Activated naive CD4-positive, alpha-beta T cell (primary cell): ENCODE results near the gene SLC51B.
"Not testable (repeated sequence)": the region's sequence is repeated elsewhere in the genome, so short reads cannot be mapped to it uniquely, and the experiment has no call there.

Experiments
- DNase-seq, 4 experiments: peaks; one replicate each; lab custom pipeline; 2025; lab: John Stamatoyannopoulos, UW

Gene SLC51B

DNA sequence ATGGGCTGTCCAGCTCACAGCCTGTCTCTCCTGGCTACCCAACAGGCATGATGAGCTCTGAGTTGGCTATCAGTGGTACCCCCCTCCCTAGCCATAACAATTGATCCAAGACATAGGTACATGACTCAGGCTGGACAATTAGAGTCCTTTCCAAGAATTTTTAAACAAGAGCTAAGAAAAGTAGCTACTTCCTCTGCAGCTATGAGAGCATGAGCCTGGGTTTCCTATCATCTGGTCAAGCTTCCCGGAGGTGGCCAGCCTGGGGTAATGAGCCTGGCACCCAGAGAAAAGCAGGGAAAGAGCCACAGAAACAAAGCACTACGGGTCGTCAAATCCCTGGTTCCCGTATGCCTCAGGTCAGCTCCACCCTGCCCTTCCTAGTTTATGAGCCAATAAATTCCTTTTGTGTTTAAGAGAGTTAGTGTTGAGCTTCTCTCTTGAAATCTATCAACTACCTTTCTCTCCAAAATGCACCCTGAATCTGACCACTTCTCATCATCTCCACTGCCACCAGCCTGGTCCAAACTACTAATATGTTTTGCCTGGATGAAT, 2.3 kb upstream of the SLC51B start:
- DNase-seq = no peak

DNA sequence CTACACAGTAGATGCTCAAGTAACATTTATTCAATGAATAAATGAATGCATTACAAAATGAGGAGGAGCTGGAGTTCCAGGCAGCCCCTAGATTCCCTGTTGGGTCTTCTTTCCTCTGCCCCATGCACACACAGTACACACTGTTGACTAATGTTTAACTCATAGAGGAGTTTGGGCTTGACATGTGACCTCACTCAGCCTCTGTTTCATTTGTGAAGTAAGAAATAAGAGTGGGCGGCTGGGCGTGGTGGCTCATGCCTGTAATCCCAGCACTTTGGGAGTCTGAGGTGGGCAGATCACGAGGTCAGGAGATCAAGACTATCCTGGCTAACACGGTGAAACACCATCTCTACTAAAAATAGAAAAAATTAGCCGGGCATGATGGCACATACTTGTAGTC, 969 bp upstream of the SLC51B start:
- not testable (repeated sequence) for DNase-seq

DNA sequence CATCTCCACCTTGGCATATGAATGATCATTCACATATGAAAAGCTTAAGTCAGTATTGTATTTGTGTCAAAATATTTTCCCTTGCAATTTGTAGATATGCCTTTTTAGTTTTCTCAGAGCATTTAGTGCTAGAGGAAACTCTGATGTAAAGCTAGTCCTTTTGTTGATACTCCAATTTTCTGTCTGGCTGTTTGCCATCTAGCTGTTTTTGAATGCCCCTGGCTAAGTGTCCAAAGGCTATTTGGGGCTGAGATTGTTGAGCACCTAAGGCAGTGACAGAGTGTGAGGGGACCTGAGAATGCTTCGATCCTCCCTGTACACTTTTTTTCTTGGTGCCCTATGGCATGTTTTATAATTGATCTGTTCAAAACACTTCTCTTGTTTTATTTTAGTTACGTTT, 3.1 kb downstream of the SLC51B start:
- no peak for DNase-seq

DNA sequence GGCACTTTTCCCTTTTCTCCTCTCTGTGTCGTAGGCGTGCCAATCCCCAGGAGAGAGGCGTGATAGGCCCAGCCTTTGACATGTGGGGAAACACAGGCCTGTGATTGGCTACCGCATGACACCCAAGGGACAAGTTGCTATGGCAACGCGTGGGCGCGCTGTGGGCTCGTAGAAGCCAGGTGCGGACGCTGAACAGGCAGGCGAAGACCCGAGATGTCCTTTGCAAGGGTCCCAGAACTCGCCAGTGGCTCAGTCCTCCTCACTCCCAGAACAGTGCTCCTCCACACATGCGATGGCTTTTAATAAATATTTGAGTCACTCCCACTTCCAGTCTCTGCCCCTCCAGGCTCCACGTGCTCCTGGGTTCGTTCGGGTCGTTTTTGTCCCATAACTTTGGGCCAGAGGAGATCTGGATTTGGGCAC, 4.2 kb downstream of the SLC51B start:
- peak; percentile 51 to 66 (median 60) for DNase-seq

DNA sequence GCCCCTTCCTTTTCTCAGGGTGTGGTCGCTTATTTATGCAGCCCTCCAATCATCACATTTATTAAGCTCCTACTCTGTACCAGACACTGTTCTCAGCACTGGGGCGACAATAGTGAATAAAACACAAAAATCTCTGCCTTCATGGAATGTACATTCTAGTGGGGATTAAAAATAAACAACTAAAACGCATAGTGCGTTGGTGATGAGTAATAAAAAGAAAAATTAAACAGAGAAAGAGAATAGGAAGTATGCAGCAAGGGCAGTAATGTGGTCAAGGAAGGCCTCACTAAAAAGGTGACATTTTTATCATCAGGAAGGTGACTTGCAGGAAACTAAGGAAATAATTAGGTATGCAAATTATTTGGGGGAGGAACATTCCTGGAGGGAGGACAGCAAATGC, 5.1 kb downstream of the SLC51B start:
- no peak for DNase-seq

DNA sequence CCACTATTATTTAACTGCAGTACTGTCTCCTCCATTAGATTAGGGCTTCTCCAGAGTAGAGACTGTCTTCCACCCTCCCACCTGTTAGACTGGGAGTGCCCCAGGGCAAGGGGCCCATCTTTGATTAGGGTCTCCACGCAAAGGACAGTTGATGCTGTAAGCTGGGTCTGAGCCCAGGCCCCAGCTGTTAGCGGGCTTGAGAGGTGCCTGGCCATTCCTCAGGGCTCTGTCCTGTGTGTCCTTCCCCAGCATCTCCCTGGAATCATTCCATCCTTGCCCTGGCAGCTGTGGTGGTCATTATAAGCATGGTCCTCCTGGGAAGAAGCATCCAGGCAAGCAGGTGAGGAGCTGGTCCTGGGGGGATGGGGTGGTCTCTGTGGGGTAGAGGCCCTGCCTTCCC, 6.1 kb downstream of the SLC51B start:
- no peak for DNase-seq

DNA sequence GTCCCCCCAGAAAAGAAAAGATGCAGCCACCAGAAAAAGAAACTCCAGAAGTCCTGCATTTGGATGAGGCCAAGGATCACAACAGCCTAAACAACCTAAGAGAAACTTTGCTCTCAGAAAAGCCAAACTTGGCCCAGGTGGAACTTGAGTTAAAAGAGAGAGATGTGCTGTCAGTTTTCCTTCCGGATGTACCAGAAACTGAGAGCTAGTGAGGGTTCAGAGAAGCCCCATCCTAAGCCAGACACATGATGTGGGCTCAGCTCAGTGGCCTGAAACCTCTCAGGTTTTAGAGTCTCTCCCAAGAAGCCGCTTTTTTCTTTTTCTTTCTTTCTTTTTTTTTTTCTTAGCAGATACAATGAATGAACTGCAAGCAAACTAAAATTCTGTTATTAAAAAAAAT, 7.8 kb downstream of the SLC51B start:
- no peak for DNase-seq

DNA sequence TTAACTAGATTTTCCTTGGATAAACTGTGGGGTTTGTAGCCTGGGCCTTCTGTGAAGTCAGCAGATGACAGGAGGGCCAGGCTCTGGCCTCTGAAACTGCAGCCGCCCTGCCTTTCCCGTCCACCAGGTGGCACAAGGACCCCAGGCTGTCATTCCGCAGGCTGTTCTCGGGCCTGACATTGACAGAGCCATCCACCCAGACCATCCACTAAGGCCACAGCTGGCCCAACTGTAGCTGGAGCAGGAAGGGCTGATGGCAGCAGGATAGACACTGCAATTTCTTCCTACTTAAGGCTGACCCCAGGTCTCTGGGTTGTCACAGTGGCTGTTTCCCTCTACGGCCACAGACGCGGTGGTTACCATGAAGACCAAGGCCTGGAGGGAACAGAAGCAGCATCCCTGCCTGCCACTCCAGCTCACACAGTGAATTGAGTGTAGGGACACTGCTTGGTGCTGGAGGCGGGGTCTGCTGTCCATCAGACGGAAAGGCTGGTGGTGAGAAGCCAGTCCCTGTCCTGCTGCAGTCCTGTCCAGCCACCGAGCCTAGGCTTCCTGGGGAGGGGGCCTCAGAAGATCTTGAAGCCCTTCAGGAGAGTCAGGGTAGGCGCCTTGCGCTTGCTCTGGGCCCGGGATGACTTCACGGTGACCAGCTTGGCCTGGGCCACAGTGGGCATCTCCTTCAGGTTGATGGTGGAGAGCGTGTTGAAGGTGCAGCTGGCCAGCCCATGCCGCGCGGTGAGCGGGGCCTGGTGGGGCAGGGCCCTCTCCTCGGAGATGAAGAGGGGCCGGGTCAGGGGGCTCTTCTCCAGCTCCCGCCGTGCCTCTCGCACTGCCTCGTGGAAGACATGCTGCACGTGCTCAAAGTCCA, 9.4 kb downstream of the SLC51B start:
- peak in 3 of 4 experiments; percentile 13 to 31 (median 27) for DNase-seq

DNA sequence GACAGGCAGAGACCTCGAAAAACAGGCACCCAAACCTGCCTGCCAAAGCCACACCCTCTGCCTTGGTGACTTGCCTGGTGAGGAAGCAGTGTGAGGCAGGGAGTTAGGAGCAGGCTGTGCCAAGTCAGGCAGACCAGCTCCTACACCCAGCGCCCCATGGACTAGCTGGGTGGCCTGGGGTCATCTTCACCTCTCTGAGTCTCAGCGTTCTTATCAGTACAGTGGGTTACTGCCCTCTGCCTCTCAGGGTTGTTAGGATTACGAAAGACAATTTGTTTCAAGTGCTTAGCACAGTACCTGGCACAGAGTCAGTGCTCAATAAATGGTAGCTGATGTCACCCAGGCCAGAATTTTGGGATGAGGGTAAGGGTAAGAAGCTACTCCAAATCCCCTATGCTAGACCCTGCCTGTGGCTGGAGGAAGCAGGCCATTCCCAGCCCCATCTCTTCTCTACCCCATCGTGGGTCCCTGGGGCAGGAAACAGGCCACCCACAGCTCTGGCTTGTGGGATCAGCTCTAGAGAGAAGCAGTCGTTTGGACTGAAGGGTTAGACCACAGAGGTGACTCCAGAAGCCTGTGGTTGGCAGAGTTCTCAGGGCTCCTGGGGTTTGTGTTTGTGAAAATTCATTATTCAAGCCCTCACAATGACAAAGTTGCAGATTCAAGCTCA, 10.1 kb downstream of the SLC51B start:
- DNase-seq = no peak

DNA sequence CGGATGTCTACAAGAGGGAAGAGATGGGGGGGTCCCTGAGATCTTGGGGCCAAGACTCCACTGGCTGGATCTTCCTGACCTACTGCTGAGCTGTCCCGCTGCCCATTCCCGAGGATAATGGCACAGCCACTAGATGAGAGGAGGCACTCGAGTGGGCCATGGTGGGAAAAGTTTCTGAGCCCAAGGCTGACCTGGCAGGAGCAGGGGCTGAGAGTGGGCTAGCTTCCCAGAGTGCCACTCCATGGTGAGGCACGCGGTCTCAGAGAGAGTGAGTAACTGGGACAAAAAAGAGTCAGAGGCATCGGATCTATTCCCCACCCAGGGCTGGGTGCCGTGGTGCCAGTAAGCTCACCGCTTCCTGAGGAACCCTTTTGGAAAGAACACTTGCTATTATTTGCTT, 10.9 kb downstream of the SLC51B start:
- no peak for DNase-seq

DNA sequence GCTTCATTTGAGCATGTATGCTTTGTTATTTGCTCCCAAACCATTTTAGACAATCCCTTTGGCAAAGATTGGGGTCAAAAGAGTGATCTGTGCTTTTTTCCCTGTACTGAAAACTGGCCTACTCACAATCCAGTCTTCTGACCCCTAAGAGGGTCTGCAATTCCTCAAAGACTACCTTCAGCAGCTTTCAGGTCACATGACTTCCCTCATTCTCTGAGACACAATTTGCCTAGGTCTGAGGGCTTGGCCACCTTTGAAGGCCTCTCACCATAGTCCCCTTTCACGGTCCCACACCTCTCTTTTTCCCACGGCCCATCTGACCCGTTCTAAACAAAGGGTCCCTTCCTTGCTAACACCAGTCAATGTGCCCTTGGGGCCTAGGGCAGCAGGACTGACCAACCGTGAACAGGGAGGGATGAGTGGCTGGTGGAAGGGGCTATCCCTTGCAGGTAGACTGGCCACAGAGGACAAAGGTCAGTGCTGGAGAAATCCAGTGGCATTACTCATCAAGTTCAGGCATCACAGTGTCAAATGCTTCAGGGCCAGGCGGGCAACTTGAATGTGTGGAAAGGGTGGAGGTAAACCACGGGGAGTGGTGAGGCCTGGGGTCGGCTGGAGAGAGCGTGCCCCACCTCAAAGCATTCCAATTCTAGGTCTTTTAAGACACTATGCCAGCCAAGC, 11.8 kb downstream of the SLC51B start:
- no peak for DNase-seq

DNA sequence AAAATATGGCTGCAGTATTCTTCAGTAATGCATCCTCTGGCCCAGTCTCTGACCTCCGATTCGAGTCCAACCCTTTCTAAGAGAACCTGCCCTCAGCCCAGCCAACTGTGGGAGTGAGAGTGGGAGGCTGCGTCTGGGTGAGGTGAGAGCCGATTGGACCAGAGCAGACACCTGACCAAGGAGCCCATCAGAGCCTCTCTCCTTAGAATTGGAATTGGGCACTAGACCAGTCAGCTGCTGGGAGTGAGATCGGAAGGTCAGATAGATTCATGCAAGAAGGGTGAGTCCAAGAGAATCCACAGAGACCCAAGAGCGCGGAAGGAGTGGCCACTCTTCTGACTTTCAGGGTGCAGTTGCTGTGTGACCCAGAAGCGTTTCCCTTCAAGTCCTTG, 12.4 kb downstream of the SLC51B start:
- DNase-seq = no peak

DNA sequence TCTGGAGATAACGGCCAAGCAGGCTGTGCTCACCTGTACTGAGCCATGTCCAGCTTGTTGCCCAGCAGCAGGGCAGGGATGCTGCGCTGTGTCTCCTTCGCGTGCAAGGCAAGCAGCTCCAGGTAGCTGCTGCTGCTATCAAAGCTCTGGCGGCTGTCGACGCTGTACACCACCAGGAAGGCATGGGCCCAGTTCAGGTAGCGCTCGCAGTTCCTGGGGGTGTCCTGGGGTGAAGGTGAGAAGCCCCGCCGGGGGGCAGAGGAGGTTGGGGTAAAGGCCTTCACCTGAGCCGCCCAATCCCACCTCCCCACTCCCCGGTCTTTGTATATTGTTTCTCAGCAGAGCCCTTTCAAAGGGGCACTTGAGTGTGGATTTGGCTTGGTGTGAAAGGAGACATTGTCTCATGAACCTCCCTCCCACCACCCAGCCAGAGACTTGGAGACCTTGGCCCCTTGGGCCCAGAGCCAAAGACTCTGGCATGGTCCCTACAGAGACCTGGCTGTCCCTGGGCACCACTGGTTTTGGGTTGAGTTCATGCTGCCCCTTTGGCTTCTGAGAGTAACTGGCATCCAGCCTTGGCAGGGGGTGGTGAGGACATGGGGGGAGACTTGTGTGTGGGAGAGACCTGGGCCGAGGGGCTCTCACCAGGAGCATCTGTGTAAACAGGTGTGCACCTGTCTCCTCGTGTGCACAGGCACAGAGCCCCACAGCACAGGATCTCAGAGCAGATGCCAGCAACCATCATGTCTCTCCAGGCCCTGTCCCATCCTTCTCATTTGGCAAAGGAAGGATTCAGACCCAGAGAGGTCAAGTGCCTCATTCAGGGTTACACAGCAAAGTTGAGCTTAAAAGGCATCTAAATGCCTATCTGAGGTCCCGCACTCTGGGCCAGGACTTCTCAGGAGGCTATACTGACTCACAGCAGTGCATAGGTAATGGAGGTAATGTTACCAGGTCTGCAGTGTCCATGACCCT, 13.5 kb downstream of the SLC51B start:
- DNase-seq = no peak

DNA sequence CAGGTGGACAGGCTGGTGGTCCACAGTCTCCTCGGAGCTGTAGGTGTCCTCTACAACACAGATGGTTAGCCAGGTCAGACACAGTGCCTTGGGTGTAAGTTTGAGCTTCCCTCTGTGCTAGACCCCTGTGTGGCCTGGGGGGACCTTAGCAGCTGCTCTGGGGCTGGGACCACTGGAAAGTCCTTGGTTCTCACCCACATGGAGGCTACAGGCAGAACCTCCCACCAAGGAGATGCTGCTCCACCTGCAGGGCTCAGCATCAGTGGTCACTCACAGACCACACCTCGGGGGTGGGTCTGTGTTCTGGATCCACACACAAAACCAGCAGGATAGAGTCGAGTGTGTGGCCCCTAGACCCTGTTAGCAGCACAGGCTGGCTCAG, 14.2 kb downstream of the SLC51B start:
- DNase-seq = no peak

DNA sequence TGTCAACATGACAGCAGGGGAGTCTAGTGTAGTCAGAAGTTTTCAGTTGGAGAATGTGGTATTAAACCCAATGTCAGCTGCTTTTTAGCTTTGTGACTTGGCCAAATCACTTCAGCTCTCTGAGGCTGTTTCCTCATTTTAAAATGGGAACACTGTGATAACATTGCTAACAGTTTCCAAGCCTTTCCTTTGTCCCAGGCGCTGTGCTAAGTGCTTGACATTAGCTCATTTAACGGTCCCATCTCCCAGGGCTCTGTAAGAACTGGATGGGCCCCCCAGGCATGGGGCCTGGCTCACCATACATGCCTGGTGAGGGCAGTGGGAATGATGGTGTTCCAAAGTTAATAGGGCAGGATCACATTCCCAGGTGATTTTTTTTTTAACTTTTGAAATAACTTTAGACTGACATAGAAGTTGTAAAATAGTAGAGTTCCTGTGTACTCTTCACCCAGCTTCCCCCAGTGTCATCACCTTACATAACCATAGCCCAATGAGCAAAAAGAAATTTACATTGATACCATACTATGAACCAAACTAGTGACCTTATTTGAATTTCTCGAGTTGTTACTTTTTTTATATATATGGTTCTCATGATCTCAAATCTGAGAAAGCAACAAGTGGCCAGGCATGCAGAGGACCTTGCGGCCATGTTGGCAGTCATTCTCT, 14.9 kb downstream of the SLC51B start:
- no peak for DNase-seq

DNA sequence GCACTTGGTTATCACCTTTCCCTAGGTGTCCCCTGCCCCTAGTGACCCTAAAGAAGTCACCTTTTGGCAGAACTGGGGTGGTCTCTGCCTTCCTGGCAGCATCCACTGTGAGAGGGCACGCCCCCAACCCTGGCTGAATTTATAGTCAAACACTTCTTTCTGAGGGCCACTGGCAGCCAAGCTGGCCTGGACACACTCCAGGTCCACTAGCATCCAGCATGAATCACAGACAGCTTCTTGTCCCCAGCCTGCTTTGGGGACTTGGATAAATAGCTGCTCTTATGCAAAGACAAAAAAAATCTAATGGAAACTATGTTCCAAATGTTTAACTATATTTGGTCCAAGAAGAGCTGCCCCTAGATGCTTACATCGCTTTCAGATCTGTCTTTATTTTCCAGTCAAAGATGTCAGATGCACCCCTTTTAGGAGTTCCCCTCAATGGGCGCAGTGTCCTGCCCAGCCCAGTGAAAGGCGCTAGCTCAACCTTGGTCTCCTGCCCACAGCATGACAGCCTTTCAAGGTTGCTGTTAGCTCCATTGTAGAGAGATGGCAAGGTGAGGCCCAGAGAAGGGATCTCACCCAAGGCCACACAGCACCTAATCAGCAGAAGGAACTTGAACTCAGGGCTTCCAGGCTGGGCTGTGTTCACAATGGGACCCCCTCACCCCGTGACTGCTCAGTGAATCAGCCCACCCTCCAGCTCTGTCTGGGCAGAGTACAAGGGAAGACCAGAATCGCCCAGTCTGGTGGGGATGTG, 15.6 kb downstream of the SLC51B start:
- DNase-seq = no peak

DNA sequence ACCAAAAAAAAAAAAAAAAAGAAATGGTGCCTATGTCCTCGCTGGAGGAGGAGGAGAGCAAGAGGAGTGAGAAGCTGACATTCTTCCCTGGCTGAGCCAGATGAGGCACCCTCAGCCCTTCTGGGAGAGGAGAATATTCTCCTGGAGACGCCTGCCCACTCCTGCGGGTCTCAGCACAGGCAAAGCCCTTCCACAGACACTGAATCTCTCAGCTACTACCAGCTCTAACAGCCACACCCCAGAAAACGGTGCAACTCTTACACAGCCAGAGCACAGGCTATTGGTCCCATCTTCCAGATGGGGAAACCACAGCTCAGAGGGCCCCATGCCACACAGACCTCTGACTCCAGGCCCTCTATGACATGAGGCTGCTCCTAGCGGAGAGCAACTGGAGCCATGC, 16.9 kb downstream of the SLC51B start:
- DNase-seq = no peak

DNA sequence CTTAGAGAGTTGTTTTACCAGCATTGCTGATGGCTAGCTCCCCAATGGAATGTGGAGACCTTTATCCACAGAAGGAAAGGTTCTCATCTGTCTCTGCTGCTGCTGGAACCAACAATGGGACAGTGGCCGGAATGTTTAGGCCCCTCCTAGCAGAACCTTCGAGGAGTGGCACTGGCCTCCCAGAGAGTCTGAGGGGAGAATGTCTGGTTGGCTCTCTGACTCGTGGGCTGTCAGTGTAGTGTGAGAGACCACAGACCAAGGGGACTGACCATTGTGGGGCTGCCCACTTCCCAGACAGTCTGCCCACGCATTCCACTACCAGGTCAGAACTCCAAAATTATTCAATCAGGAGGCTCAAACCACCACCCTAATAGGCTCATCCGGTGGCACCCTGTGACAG, 17.5 kb downstream of the SLC51B start:
- no peak for DNase-seq

DNA sequence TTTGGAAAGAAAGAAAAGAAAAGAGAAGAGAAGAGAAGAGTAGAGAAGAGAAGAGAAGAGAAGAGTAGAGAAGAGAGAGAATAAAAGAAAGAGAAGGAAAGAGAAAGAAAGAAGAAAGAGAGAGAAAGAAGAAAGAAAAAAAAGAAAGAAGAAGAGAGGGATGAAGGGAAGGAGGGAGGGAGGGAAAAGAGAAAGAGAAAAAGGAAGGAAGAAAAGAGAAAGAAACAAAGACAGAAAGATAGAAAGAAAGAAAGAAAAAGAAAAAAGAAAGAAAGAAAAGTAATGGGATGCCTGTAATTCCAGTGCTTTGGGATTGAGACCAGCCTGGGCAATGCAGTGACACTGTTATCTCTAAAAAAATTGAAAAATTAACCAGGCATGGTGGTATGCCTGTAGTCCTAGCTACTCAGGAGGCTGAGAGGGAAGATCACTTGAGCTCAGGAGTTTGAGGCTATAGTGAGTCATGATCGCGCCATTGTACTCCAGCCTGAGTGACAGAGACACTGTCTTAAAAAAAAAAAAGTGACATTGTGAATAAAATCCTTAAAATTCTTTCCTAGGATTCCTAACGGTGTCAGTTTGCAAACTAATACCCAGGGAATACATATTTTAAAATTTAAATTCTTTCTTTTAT, 20.9 kb downstream of the SLC51B start:
- DNase-seq = no peak
